ENCODE data around the gene NFKBIB.
A peak's percentile ranks its signal among the peaks of the same experiment; 100 is the strongest.
"Not testable (repeated sequence)": the region's sequence is repeated elsewhere in the genome, so short reads cannot be mapped to it uniquely, and the experiment has no call there.

NFKBIB gene, protein sequence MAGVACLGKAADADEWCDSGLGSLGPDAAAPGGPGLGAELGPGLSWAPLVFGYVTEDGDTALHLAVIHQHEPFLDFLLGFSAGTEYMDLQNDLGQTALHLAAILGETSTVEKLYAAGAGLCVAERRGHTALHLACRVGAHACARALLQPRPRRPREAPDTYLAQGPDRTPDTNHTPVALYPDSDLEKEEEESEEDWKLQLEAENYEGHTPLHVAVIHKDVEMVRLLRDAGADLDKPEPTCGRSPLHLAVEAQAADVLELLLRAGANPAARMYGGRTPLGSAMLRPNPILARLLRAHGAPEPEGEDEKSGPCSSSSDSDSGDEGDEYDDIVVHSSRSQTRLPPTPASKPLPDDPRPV

DNA sequence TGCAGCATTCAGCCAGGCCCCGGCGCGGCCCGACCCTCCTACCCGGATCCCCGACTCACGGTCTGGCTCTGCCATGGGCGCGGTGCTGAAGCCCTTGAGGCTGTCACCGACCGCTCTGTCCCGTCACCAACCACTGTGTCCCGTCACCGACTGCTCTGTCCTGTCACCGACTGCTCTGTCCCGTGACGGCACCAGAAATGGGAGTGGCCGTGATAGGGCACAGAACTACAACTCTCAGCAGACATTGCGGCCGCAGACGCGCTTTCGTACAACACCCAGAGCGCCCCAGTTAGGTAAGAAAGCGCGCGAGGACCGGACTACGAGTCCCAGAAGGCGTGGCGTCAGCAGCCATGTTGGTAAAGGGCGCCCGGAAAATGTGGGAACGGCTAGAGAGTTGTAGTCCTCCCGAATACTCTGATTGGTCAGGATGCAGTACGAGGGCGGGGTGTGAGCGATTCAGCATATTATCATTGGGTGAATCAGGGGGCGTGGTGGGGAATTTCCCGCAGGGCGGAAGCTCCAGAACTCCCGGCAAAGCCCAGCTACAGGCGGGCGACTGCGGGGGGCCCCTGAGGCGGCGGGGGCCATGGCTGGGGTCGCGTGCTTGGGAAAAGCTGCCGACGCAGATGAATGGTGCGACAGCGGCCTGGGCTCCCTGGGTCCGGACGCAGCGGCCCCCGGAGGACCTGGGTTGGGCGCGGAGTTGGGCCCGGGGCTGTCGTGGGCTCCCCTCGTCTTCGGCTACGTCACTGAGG is at the start of gene NFKBIB, which contains the start of gene SIRT2:
TSS of gene NFKBIB (plus strand) at position 523 of the 755 bp plus-strand sequence. CDS start at position 587, 64 bp downstream.
TSS of gene SIRT2 (minus strand) at position 172 of the 755 bp plus-strand sequence. CDS start at position 75, 97 bp downstream.
- DNase-seq (ENCODE audit: low read depth in 2 of 2, low spot score in 1 of 2): peak; percentile 97 to 98

DNA sequence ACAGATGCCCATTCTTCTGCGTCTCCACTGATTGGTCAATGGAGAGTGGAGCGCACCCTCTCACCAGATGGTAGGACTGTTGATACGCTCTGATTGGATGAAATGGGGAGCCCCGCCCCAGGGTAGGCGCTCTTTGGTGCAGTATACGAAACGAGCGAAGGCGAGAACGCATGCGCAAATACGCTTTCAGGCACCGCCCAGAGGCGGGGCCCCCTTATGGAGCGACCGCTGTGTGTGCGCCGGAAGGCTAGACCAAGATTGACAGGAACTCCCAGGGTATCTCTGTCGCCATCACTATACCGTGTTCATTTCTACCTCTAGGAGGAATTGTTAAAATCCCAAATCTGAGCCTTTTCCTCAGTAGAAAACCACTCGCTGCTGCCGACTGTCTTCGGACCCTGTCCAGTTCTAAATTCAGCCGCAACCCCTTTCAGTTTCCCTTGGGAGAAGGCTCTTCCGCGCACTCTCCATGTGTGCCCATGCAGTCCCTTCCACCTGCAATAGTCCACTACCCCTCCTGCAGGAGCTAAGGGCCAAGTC is 49.3 kb upstream of the NFKBIB start:
- DNase-seq (ENCODE audit: low read depth in 2 of 2, low spot score in 1 of 2): peak; percentile 92 to 97

DNA sequence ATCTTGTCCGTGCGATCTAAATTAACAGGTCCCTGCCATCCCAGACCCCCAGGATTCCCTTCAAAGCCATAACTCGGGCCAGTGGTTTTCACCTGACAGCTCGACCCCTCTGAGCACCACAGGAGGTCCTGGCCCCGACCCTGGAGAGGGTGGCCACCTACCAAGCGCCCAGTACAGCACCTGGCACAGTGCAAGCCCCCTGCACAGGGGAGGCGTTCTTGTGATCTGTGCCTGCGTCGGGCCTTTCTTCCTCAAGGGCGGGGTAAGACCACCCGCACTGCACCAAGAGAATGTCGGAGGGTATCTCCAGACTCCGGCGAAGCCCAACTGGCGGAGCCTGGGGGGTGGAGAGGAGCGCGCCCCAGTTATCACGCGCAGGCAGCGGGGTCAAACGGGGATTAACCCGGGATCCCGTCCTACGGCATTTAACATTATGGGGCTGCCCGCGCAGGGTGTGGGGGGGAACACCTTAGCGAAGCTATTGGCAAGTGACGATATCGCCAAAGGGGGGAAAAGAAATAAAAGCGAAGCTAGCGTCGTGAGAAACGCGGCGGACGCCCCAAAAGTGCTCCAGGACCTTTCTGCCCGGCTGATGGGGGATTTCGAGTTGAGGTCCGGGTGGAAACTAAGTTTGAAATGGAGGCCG is 48.7 kb upstream of the NFKBIB start:
- no peak for DNase-seq (ENCODE audit: low read depth in 2 of 2, low spot score in 1 of 2)

DNA sequence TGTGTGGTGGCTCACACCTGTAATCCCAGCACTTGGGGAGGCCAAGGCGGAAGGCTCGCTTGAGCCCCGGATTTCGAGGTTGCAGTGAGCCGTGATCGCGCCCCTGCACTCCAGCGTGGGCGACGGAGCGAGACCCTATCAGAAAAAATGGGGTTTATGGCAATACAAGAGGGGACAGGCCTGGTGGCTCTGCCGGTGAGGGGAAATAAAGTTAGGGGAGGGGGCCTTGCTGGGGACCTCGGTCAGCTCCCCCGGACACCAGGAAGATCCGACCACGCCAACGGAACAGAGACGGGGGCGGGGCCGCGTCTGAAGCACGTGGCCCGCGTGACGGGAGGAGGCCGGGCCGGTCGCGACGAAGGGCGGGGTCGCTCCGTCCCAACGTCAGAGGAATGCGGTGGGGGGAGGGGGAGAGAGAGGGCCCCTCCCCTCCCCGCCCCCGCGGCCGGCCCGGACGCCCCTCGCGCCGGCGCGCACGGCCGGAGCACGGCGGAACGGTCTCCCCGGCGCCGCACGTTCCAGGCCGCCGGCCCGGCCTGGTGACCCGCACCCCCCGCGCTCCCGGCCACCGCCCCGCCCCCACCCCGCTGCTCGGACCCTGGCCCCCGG is 48.0 kb upstream of the NFKBIB start:
- peak in 1 of 2 donors; percentile 79 for DNase-seq (ENCODE audit: low read depth in 2 of 2, low spot score in 1 of 2)

DNA sequence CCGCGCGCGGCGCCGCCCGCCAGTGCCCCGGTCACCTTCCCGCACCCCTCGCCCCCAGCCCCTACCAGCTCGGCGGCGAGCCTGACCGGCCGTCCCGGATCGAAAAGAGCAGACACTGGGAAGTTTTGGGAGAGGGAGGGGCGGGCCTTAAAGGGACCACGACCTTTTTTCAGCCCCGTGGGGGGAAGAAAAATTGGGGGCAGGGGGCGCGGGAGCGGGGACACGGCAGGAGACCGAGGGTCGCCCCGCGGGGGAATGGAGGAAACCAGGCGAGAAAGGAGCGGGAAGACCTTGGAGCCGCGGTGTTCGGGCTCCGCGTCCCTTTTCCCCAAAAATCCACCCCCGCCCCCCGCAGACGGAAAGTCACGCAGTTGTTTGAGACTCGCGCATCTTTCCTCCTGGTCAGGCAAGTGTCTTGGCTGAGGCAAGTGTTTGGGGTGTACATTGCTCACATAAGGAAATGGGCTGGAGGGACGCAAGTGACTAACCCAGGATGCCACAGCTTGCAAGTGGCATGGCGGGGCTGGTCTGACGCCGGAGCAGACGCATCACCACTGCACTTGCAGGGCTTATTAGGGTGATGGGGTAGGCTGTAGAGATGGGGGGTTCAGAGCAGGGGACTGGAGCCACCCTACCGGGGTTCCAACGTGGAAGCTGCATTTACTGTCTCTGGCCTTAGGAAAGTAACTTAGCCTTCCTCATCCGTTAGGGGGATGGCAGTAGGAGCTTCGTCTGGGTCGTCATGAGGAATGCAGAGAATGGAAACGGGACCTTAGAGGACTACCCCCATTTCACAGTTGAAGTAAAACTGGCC is 47.3 kb upstream of the NFKBIB start:
- DNase-seq (ENCODE audit: low read depth in 2 of 2, low spot score in 1 of 2): no peak

DNA sequence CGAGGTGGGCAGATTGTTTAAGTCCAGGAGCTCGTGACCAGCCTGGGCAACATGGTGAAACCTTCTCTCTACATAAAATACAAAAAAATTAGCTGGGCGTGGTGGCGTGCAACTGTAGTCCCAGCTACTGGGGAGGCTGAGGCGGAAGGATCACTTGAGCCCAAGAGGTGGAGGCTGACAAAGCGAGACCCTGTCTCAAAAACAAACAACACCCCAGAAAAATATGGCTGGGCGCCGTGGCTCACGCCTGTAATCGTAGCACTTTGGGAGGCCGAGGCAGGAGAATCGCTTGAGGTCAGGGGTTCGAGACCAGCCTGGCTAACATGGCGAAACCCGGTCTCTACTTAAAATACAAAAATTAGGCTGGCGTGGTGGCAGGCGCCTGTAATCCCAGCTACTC is 46.6 kb upstream of the NFKBIB start:
- no peak for DNase-seq (ENCODE audit: low read depth in 2 of 2, low spot score in 1 of 2)

DNA sequence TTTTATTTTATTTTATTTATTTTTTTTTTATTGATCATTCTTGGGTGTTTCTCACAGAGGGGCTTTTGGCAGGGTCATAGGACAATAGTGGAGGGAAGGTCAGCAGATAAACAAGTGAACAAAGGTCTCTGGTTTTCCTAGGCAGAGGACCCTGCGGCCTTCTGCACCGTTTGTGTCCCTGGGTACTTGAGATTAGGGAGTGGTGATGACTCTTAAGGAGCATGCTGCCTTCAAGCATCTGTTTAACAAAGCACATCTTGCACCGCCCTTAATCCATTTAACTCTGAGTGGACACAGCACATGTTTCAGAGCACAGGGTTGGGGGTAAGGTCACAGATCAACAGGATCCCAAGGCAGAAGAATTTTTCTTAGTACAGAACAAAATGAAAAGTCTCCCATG is 44.8 kb upstream of the NFKBIB start:
- DNase-seq (ENCODE audit: low read depth in 2 of 2, low spot score in 1 of 2): not testable (repeated sequence)

DNA sequence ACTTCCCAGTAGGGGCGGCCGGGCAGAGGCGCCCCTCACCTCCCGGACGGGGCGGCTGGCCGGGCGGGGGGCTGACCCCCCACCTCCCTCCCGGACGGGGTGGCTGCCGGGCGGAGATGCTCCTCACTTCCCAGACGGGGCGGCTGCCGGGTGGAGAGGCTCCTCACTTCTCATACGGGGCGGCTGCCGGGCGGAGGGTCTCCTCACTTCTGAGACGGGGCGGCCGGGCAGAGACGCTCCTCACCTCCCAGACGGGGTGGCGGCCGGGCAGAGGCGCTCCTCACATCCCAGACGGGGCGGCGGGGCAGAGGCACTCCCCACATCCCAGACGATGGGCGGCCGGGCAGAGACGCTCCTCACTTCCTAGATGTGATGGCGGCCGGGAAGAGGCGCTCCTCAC is 44.0 kb upstream of the NFKBIB start:
- DNase-seq (ENCODE audit: low read depth in 2 of 2, low spot score in 1 of 2): not testable (repeated sequence)

DNA sequence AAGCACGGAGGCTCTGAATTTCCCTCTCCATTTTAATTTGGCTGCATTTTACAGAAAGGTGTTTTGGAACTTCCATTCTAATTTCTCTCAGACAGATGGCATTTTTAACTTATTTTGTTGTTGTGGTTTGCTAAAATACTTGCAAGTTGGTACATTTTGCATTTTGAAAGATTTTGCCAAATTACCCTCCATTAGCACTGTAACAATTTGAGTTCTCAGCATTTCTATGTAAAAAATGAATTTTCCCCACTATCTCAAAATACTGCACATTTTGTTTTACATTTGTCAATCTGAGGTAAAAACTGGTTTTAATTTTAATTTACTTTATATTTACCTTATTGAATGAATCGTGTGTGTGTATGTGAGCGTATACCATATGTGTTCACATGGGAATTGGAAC is 43.0 kb upstream of the NFKBIB start:
- no peak for DNase-seq (ENCODE audit: low read depth in 2 of 2, low spot score in 1 of 2)

DNA sequence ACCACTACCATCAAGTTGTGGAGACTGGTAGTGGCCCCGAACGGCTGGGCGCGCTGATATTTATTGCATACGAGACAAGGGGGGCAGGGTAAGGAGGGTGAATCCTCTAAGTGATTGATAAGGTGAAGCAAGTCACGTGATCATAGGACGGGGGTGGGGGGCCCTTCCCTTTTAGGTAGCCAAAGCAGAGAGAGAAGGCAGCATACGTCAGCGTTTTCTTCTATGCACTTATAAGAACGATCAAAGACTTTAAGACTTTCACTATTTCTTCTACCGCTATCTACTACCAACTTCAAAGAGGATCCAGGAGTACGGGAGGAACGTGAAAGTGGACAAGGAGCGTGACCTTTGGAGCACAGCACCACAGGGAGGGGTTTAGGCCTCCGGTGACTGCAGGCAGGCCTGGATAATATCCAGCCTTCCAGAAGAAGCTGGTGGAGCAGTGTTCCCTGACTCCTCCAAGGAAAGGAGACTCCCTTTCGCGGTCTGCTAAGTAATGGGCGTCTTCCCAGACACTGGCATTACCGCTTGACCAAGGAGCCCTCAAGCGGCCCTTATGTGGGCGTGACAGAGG is 40.1 kb upstream of the NFKBIB start:
- not testable (repeated sequence) for DNase-seq (ENCODE audit: low read depth in 2 of 2, low spot score in 1 of 2)

DNA sequence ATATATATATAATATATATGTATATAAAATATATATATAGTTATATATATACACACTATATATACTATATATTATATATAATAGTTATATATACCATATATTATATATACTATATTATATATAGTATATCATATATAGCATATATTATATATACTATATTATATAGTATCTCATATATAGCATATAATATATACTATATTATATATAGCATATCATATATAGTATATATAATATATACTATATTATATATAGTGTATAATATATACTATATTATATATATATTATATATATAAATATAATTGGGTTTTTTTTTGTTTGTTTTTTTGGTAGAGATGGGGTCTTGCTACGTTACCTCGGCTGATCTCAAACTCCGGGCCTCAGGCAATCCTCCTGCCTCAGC is 38.4 kb upstream of the NFKBIB start:
- no peak for DNase-seq (ENCODE audit: low read depth in 2 of 2, low spot score in 1 of 2)

DNA sequence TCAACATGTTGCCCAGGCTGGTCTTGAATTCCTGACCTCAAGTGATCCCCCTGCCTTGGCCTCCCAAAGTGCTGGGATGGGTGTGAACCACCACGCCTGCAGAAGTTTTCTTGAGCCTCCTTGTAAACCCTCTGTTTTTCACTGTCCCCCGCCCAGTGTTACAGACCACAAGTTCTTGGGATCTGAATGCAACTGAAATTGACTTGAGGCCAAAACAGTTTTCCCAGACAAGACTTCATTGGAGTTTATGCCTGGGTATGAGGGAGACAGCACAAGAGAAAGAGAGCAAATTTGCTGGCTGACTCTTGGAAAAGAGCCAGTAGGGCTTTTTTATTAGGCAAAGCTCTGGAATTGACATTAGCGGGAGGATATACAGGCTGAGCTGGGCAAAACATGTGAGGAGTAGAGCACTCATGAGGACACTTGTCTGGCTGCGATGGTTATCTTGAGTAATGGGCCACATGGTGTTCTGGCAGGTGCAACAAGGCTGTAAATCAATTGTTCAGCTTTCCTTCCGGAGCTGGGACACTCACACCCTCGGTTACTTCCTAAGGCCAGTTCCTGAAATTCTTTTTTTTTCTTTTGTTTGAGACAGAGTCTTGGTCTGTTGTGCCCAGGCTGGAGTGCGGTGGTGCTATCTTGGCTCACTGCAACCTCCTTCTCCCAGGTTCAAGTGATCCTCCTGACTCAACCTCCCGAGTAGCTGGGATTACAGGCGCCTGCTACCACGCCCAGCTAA is 37.3 kb upstream of the NFKBIB start:
- no peak for DNase-seq (ENCODE audit: low read depth in 2 of 2, low spot score in 1 of 2)

DNA sequence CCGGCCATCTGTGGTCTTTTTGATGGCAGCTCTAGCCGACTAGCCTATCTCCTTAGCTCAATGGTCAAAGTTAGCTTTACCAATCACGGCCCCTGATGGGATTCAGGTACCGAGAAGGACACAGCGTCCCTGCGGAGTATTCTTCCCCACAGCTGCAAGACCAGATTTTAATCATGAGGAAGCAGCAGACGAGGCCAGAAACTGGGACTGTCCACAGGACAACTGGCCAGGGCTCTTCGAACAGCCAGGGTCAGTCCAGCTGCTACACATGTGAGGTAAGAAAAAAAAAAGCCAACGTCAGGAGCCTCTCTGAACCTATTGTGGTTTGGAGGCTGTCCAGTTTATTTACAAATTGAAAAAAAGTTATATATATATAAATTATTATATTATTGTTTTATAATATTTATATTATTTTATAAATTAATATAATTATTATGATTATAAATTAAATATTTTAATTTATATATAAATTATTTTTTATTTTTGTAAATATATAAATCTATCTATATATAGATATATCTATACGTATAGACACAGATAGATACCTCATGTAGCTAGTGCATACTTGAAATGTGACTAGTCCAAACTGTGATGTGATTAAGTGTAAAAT is 32.5 kb upstream of the NFKBIB start:
- DNase-seq (ENCODE audit: low read depth in 2 of 2, low spot score in 1 of 2): no peak

DNA sequence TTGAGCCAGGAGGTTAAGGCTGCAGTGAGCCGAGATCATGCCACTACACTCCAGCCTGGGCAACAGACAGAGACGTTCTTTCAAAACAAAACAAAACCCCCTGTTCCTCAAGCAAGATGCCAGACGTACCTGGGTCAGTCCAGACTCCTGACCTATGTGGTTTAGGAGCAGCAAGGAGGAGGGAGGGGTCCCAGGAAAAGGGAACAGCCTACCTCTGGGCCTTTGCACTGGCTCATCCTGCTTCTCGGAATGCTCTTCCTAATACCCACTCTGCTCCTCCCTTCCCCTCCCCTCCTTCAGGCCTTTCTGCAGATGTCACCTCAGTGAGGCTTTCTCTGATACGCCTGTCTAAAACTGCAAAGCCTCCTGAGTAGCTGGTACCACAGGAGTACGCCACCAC is 31.2 kb upstream of the NFKBIB start:
- no peak for DNase-seq (ENCODE audit: low read depth in 2 of 2, low spot score in 1 of 2)

DNA sequence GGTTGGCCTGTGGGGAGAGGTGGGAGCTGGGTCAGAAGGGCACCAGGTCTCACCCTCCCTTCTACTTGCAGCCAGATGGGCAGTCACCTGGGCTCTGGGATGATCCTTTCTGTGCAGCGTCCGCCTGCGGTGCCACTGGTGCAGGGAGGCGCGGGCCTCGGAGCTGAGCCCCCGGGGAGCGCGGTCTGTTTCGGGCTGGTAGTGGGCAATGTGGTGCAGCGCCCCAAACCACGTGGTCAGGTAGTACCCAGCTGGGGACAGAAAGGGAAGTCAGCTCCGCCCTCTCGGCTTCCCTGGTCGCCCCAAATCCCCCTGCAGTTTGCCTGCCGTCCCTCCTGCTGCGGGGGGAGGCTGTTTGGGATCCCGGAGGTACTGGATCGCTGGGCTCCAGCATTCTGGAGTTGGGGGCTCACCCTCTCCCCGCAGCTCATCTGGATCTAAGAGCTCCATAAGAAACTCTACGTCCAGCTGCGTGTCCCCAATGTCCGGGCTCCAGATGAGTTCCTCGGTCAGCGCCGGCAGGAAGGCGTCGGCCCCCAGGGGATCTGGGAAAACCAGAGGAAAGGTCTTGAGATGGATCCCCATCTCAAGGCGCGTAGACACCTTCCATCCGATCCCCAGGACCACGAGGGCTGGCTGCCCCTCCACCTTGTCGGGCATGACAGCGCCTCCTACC is 30.5 kb upstream of the NFKBIB start:
- no peak for DNase-seq (ENCODE audit: low read depth in 2 of 2, low spot score in 1 of 2)

DNA sequence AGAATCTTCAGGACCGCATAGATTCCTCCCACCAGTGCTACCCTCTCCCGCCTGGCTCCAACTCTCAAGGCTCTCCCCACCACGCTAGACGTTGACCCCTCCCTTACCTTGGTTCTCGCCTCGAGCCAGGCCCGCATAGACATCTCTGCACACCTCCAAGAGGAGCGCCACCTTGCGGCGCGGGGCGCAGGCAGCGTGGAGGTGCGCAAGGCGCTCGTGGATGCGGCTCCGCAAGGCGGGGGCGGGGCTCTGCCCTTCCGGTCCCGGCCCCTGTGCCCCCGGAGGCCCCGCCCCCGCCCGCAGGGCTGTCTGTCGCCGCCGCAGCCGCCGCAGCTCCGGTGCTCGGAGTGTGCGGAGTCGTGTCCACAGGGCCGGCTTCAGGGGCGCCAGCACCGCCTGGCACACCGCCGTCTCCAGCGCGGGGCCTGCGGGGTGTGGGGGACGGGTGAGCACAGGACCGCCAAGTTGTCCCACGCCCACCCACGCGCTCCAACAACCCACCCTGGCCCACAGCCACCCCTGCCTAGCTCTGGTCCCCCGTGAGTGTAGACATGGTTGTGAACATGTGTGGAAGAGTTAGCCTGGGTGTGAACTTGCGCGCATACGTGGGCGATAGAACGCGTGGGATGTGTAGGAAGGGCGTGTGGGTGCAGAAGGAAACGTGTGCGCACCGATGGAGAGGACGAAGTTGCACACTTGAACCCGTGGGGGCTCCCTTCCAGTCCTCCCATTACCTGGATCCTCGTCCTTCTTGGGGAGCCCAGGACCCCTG is 29.7 kb upstream of the NFKBIB start:
- peak; percentile 73 to 87 for DNase-seq (ENCODE audit: low read depth in 2 of 2, low spot score in 1 of 2)

DNA sequence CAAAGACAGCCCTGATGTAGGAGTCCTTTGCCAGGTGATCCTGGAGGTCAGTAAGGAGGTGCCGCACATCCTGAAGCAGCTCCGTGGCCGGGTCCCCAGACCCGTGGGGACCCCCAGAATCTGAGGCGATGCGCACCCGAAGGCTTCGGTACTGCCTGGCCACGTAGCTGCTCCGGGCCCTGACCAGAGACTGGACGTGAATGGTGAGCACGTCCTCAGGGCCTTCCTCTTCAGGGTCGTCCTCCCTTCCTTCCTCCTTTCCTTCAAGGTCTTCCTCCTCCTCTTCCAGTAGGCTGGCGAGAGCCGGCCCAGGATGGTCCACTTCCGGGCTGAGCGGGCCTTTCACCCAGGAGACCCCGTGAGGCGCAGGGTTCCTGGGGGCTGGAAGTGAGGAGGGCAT is 29.2 kb upstream of the NFKBIB start:
- no peak for DNase-seq (ENCODE audit: low read depth in 2 of 2, low spot score in 1 of 2)

DNA sequence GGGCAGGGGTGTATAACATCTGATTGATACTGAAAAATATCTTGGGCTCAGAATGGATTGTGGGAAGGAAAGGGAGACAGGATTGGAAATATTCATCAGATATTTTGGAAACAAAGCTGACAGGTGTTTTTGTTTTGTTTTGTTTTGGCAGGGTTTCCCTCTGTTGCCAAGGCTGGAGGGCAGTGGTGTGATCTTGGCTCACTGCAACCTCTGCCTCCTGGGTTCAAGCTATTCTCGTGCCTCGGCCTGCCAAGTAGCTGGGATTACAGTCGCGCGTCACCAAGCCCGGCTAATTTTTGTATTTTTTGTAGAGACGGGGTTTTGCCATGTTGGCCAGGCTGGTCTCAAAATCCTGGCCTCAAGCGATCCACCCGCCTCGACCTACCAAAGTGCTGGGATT is 26.4 kb upstream of the NFKBIB start:
- DNase-seq (ENCODE audit: low read depth in 2 of 2, low spot score in 1 of 2): not testable (repeated sequence)
